Stimulated activated memory B cell treated with anti-CD40 and anti-IgM and Interleukin-4, amounts not matched to agents 10 μg/mL and 1 μg/mL and 100 μg/mL, for 72 hours (primary cell): ENCODE results near the gene POLR2I.

Experiments used
- ATAC-seq: fragments of 150-1000 bp; cut with Tn5 transposase; 2 replicates; pipeline ENCODE4 v1.10.0; 2021
- H3K27ac Mint-ChIP-seq: one replicate; pipeline ENCODE4 v1.8.0; 2022; ENCODE audit warnings: mild to moderate bottlenecking, mixed read lengths
- H3K27me3 Mint-ChIP-seq: one replicate; pipeline ENCODE4 v1.8.0; 2022; ENCODE audit warnings: mixed read lengths
- H3K36me3 Mint-ChIP-seq: one replicate; pipeline ENCODE4 v1.8.0; 2022; ENCODE audit warnings: mixed read lengths
- H3K4me1 Mint-ChIP-seq: one replicate; pipeline ENCODE4 v1.8.0; 2022; ENCODE audit warnings: mixed read lengths
- H3K4me3 Mint-ChIP-seq: one replicate; pipeline ENCODE4 v1.8.0; 2022; ENCODE audit warnings: mild to moderate bottlenecking, moderate library complexity, mixed read lengths
- H3K9me3 Mint-ChIP-seq: one replicate; pipeline ENCODE4 v1.8.0; 2022; ENCODE audit warnings: mixed read lengths

POLR2I gene

DNA sequence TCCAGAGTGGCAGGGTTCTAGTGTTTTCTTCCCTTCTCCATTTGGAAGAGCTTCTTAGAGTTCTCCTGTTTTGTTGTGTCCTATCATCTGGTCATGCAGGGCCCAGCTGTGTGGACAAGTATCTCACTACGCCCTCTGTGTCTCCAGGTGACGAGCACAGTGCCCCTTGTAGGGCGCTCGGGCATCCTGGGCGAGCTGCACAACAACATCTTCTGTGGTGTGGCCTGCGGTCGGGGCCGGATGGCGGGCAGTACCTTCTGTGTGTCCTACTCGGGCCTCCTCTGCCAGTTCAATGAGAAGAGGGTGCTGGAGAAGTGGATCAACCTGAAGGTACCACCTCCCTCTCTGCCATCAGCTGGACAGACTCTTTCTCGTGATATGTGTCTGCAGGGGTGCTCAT lies 47.0 kb downstream of the POLR2I start:
- H3K27me3 Mint-ChIP-seq, result no peaks in the 10 kb centered on the region
- H3K4me3 Mint-ChIP-seq, result no peak overlapping the region
- H3K27ac Mint-ChIP-seq, result no peak overlapping the region
- H3K36me3 Mint-ChIP-seq, result no peaks in the 10 kb centered on the region
- ATAC-seq, result no peak
- H3K9me3 Mint-ChIP-seq, result no peaks in the 10 kb centered on the region
- no peaks in the 10 kb centered on the region for H3K4me1 Mint-ChIP-seq

DNA sequence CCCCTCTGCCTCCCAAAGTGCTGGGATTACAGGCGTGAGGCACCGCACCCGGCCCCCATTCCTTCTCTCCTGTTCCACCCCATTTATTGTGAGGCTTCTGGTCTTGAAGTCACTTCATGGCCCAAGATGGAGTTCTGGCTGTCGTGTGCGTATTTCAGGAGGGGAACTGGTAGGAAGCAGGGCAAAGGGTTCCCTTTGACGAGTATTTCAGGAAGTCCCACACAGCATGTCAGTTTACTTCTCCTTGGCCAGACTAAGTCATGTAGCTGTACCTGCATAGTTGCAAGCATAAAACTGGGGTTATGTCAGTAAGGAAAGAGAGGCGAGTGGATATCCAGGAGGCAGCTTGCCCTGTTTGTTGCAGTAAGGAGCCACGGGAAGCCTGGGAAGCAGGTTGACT lies 49.8 kb downstream of the POLR2I start:
- no peaks in the 10 kb centered on the region for H3K9me3 Mint-ChIP-seq
- no peak for ATAC-seq
- H3K27ac Mint-ChIP-seq, result no peak overlapping the region
- no peak overlapping the region for H3K4me3 Mint-ChIP-seq
- H3K4me1 Mint-ChIP-seq, result no peaks in the 10 kb centered on the region
- H3K36me3 Mint-ChIP-seq, result no peaks in the 10 kb centered on the region
- H3K27me3 Mint-ChIP-seq, result no peaks in the 10 kb centered on the region
